Measurements from ENCODE around the gene ACSF3. TPM values are rescaled to one million over a fixed set of nuclear protein-coding genes. Genes with fewer than 3 reads are reported as not detected.

ACSF3 gene
- total RNA-seq, 1 experiment from 2014 or later, result 74.5 TPM

GRCh38 chr16:89066721-89067120 is 26.9 kb upstream of the ACSF3 start:
- Histone ChIP-seq H3K79me2 (ENCODE audit: insufficient read depth, low read length) (no peaks in the 10 kb centered on the region), H2AFZ (ENCODE audit: low read depth, low read length, poor library complexity, severe bottlenecking) (no peak overlapping the region), H3K4me3 (replicated peaks in 1 of 2; ENCODE audit: low read depth in 1 of 2, low read length in 2 of 2) (no peak overlapping the region), H3K27ac (ENCODE audit: low read depth, low read length) (no peak overlapping the region), H3K36me3 (ENCODE audit: control insufficient read depth in 1 of 2, insufficient read depth in 2 of 2, low read length in 2 of 2) (no peaks in the 10 kb centered on the region), H3K27me3 (ENCODE audit: insufficient read depth, low read length) (0 out of 2 replicates have a peak, but pooled peaks cover 12% of the 10 kb centered on the region), H3K4me1 (ENCODE audit: control insufficient read depth in 1 of 2, insufficient read depth in 2 of 2, low read length in 2 of 2) (no peaks in the 10 kb centered on the region), H3K9ac (ENCODE audit: low read length) (no peak overlapping the region), H3K9me3 (ENCODE audit: control insufficient read depth in 1 of 2, insufficient read depth in 1 of 2, low read depth in 1 of 2, low read length in 2 of 2) (no peaks in the 10 kb centered on the region; a peak in 1 of 4 replicates), H3K4me2 (ENCODE audit: low read length) (no peak overlapping the region), H3K9me2 (ENCODE audit: insufficient read depth) (no peaks in the 10 kb centered on the region), H4K20me1 (ENCODE audit: insufficient read depth) (no peaks in the 10 kb centered on the region)
- no peak for ATAC-seq
- no peak for TF ChIP-seq ELF1 (IDR thresholded peaks at IDR 0.05; ENCODE audit: borderline replicate concordance, low read depth)
- TF ChIP-seq ZNF274 (IDR thresholded peaks at IDR 0.05; ENCODE audit: low read depth, low read length), result no peak
- TF ChIP-seq, protein P1, sequence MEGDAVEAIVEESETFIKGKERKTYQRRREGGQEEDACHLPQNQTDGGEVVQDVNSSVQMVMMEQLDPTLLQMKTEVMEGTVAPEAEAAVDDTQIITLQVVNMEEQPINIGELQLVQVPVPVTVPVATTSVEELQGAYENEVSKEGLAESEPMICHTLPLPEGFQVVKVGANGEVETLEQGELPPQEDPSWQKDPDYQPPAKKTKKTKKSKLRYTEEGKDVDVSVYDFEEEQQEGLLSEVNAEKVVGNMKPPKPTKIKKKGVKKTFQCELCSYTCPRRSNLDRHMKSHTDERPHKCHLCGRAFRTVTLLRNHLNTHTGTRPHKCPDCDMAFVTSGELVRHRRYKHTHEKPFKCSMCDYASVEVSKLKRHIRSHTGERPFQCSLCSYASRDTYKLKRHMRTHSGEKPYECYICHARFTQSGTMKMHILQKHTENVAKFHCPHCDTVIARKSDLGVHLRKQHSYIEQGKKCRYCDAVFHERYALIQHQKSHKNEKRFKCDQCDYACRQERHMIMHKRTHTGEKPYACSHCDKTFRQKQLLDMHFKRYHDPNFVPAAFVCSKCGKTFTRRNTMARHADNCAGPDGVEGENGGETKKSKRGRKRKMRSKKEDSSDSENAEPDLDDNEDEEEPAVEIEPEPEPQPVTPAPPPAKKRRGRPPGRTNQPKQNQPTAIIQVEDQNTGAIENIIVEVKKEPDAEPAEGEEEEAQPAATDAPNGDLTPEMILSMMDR (IDR thresholded peaks at IDR 0.05 in 2 of 3, conservative IDR thresholded peaks at IDR 0.05 in 1 of 3; ENCODE audit: borderline replicate concordance in 1 of 3, insufficient read depth in 1 of 3, low read depth in 2 of 3, low read length in 2 of 3), result no peak
- no peak for TF ChIP-seq REST (IDR thresholded peaks at IDR 0.05; ENCODE audit: low read depth)
- no peak for TF ChIP-seq EZH2 (IDR thresholded peaks at IDR 0.05)
- no peak for TF ChIP-seq YY1 (IDR thresholded peaks at IDR 0.05; ENCODE audit: extremely low read depth, insufficient replicate concordance, low read depth, low read length)
- no peak for TF ChIP-seq SP1 (IDR thresholded peaks at IDR 0.05; ENCODE audit: low read depth)
- no peak for TF ChIP-seq ATF3 (IDR thresholded peaks at IDR 0.05)
- TF ChIP-seq EZH2phosphoT487 (IDR thresholded peaks at IDR 0.05; ENCODE audit: borderline replicate concordance), result no peak
- TF ChIP-seq ZBTB33 (IDR thresholded peaks at IDR 0.05; ENCODE audit: extremely low read depth, insufficient replicate concordance, low read length), result no peak
- TF ChIP-seq TCF7L2 (IDR thresholded peaks at IDR 0.05; ENCODE audit: borderline replicate concordance, extremely low read depth, insufficient read depth, insufficient read length), result no peak
- TF ChIP-seq MAX (IDR thresholded peaks at IDR 0.05), result no peak
- intact Hi-C loops (cut with micrococcal nuclease), result no loop called here
- DNase-seq (ENCODE audit: low read depth, low spot score), result no peak
- BruUV-seq (replicated peaks), result no TSS peak
- RAD21 ChIA-PET (ENCODE audit: low non-redundant PET in 1 of 2, low total read pairs in 2 of 2, uncharacterized antibody in 2 of 2, unreplicated experiment in 2 of 2), result no interaction called here
- POLR2A ChIA-PET, result no interaction called here
- CTCF ChIA-PET, result no interaction called here
